T47D (cell line): ENCODE results near the gene STARD3NL.
"Not testable (repeated sequence)": the region's sequence is repeated elsewhere in the genome, so short reads cannot be mapped to it uniquely, and the experiment has no call there.

ENCODE experiments used
- DNase-seq, 2 experiments: peaks; one replicate each; pipeline versions ENCODE4 v3.0.0 to v3.0.0-alpha.2; 2011 to 2012; ENCODE audit warnings: low read depth in 1 of 2, low spot score in 1 of 2
- JUND ChIP-seq: IDR thresholded peaks from 2 replicates; pipeline ENCODE4 v1.6.1; 2012; ENCODE audit warnings: low read depth
- in situ Hi-C: cut with HindIII; loops from 2 replicates; pipeline ENCODE4 v1.10.0; 2016; ENCODE audit warnings: low sequenced_read_pairs, low pct_unique_long_range_greater_than_20kb

STARD3NL gene

GRCh38 chr7:38241071-38241470 lies 63.0 kb downstream of the STARD3NL start:
- DNase-seq, result no peak
- in situ Hi-C loops, result no loop called here
- no peak for TF ChIP-seq JUND

GRCh38 chr7:38242814-38243213 lies 64.8 kb downstream of the STARD3NL start:
- no peak for TF ChIP-seq JUND
- in situ Hi-C loops, result no loop called here
- no peak for DNase-seq

- DNase-seq, in situ Hi-C loops: not testable (repeated sequence)
Observed at GRCh38 chr7:38243345-38243744, 65.3 kb downstream of the STARD3NL start.

GRCh38 chr7:38244516-38244915 lies 66.5 kb downstream of the STARD3NL start:
- in situ Hi-C loops, result no loop called here
- TF ChIP-seq JUND, result no peak
- no peak for DNase-seq

- DNase-seq, result no peak
- TF ChIP-seq JUND, result no peak
- in situ Hi-C loops, result no loop called here
Observed at GRCh38 chr7:38245409-38245977, 67.4 kb downstream of the STARD3NL start.

DNA sequence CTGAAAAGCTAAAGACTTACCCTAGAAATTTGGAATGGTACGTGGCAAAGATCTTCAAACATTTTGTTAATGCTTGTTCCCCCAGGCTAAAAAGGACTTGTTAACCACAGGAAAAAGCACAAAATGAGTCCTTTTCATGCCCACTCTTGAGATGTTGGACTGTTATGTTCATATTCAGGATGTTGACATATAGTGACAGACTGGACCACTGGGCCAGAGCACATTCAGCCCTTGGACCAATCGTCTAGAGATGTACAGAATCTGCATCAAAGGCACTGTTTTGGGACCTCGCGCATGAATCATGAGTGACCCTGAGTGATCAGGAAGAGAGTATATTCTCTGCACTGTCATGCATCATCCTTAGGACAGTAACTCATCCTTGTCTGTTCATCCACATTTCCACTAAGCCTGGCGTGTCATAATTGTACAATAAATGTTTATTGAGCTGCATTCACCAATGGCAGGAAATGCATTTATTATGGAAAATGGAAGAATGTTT lies 70.1 kb downstream of the STARD3NL start:
- no peak for TF ChIP-seq JUND
- no peak for DNase-seq
- in situ Hi-C loops, result no loop called here

DNA sequence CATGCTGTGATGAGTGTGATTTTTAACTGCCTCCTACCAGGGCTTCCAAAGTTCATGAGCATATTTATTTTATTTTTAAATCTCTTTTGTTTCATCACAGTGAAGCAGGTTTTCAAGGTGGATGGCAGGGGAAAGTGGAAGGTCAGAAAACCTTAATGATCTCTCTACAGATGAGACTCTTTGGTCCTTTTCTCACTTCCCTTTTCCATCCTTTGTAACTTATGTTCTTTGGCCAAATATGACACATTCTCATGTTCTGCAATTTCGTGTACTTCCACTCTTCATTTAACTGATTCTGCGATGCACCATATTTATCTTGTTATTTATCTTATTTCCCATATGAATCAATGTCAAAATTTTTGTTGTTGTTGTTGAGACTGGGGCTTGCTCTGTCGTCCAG lies 71.8 kb downstream of the STARD3NL start:
- in situ Hi-C loops, DNase-seq: not testable (repeated sequence)

GRCh38 chr7:38257350-38257677 lies 79.3 kb downstream of the STARD3NL start:
- no peak for TF ChIP-seq JUND
- in situ Hi-C loops, result no loop called here
- no peak for DNase-seq

- in situ Hi-C loops, DNase-seq: not testable (repeated sequence)
Observed at GRCh38 chr7:38259157-38259556, 81.1 kb downstream of the STARD3NL start.

GRCh38 chr7:38261601-38262000 lies 83.6 kb downstream of the STARD3NL start:
- DNase-seq, in situ Hi-C loops: not testable (repeated sequence)

- in situ Hi-C loops, DNase-seq: not testable (repeated sequence)
Observed at GRCh38 chr7:38262026-38262425, 84.0 kb downstream of the STARD3NL start.

DNA sequence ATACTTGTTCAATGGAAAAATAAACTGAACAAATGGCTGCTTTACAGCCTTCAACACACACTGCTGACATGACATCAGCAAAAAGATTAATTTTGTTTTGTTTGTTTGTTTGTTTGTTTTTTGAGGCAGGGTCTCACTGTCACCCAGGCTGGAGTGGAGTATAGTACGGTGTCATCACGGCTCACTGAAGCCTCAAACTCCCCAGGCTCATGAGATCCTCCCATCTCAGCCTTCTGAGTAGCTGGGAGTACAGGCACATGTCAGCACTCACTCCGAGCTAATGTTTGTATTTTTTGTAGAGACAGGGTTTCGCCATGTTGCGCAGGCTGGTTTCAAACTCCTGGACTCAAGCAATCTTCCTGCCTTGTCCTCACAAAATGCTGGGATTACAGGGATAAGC lies 84.5 kb downstream of the STARD3NL start:
- in situ Hi-C loops, result no loop called here
- no peak for DNase-seq
- no peak for TF ChIP-seq JUND

- DNase-seq, in situ Hi-C loops: not testable (repeated sequence)
Observed at GRCh38 chr7:38263274-38263673, 85.2 kb downstream of the STARD3NL start.

GRCh38 chr7:38264602-38265001 lies 86.6 kb downstream of the STARD3NL start:
- in situ Hi-C loops, DNase-seq: not testable (repeated sequence)

GRCh38 chr7:38265958-38266357 lies 87.9 kb downstream of the STARD3NL start:
- DNase-seq, in situ Hi-C loops: not testable (repeated sequence)

DNA sequence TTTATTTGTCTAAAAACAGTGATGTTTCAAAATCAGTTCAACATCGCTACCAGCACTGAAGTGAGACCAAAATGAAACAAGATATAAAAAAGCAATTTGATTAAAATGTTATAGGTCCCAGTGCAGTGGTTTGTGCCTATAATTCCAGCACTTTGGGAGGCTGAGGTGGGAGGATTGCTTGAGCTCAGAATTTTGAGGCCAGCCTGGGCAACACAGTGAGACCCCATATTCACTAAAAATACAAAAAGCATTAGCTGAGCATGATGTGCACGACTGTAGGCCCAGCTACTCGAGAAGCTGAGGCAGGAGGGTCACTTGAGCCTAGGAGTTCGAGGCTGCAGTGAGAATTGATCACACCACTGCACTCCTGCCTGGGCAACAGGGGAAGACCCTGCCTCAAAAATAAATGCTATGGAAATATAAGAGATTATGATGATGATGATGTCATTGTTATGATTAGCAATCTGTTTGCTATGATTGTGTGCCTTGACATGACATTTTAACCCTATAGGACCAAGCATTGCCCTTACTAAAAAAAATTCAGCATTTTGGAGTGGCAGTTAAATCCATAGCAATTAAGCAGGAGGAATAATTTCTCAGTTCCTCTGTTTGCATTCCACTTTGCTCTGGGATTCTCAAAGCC lies 91.8 kb downstream of the STARD3NL start:
- in situ Hi-C loops, DNase-seq: not testable (repeated sequence)

- DNase-seq, in situ Hi-C loops: not testable (repeated sequence)
Observed at GRCh38 chr7:38270405-38270804, 92.4 kb downstream of the STARD3NL start.
